ENCODE measurements around the gene FEV. TPM values are rescaled to one million over a fixed set of nuclear protein-coding genes. Genes with fewer than 3 reads are reported as not detected.

Gene FEV
- not detected for total RNA-seq

DNA sequence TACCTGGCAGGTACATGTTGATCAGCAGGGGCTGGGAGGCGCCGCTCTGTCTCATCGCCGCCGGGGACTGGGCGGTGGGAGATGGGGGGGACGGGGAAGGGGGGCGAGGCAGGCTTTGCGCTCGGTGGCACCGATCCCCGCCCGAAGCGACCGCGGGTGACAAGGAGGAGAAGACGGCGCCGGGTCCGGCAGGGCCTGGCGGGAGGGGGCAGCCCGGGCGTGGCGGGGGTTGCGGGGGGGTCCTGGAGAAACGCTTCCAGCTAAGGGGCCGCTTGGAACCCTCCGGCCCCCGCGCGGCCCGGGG is at the start of gene FEV:
FEV (minus strand) TSS at position 164 of the 304 bp plus-strand sequence; CDS start at position 55, 109 bp downstream.
- Histone ChIP-seq H3K9me3 (no peaks in the 10 kb centered on the region), H3K27ac (no peak within 1 kb of the TSS), H3K27me3 (peaks cover 3 to 89% (median 65%) of the 10 kb centered on the region in 4 donors), H3K36me3 (no peaks in the 10 kb centered on the region), H3K4me3 (peak within 1 kb of the TSS in 2 of 4 donors; percentile 5 to 22), H3K4me1 (peaks cover 38 to 50% (median 42%) of the 10 kb centered on the region in 4 donors)
- no peak for ATAC-seq (ENCODE audit: low FRiP score in 2 of 2)
- 1 to 6% methylated on average over 6 to 11 of the region's 32 CpGs for WGBS, 2 donors
- peak in 1 of 2 donors; percentile 78 for DNase-seq
- TF ChIP-seq POLR2AphosphoS5 (IDR thresholded peaks at IDR 0.05): no peak
- TF ChIP-seq, protein P1, sequence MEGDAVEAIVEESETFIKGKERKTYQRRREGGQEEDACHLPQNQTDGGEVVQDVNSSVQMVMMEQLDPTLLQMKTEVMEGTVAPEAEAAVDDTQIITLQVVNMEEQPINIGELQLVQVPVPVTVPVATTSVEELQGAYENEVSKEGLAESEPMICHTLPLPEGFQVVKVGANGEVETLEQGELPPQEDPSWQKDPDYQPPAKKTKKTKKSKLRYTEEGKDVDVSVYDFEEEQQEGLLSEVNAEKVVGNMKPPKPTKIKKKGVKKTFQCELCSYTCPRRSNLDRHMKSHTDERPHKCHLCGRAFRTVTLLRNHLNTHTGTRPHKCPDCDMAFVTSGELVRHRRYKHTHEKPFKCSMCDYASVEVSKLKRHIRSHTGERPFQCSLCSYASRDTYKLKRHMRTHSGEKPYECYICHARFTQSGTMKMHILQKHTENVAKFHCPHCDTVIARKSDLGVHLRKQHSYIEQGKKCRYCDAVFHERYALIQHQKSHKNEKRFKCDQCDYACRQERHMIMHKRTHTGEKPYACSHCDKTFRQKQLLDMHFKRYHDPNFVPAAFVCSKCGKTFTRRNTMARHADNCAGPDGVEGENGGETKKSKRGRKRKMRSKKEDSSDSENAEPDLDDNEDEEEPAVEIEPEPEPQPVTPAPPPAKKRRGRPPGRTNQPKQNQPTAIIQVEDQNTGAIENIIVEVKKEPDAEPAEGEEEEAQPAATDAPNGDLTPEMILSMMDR (IDR thresholded peaks at IDR 0.05): no peak
- no peak for TF ChIP-seq POLR2A (IDR thresholded peaks at IDR 0.05)
- TF ChIP-seq EP300 (IDR thresholded peaks at IDR 0.05): no peak

DNA sequence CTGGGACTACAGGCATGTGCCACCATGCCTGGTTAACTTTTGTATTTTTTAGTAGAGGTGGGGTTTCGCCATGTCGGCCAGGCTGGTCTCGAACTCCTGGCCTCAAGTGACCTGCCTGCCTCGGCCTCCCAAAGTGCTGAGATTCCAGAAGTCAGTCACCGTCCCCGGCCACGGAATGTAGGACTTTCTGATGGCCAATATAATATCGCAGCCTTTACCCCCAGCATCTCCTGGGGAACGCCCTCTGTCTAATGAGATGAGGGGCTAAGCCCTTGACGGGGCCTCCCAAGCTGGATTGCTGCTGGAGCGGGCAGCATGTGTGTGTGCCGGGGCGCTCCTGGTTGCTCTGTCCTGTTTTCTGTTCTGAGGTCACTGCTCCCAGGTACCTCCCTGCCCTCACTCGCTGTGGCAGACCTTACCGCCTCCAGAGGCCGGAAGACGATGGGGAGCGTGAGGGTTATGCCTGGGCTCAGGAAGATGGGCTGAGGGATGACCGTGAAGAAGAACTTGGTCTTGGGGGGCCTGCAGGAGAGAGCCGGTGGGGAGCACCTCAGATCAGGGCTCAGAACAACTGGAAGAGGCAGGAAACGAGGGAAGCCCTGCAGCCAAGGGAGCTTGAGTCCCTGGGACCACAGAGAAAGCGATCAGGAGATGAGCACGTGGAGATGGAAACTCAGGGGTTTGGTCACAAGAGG is 47.2 kb upstream of the FEV start:
- Histone ChIP-seq H3K27ac (no peak overlapping the region), H3K9me3 (no peaks in the 10 kb centered on the region), H3K27me3 (no peaks in the 10 kb centered on the region), H3K4me1 (no peaks in the 10 kb centered on the region), H3K4me3 (no peak overlapping the region), H3K36me3 (no peaks in the 10 kb centered on the region)
- DNase-seq (no peak), ATAC-seq (ENCODE audit: low FRiP score in 2 of 2) (no peak)
- TF ChIP-seq POLR2AphosphoS5 (IDR thresholded peaks at IDR 0.05) (no peak), EP300 (IDR thresholded peaks at IDR 0.05) (no peak), POLR2A (IDR thresholded peaks at IDR 0.05) (no peak)
- TF ChIP-seq, protein P1 (IDR thresholded peaks at IDR 0.05): no peak
- WGBS, 2 donors: 82 to 84% methylated on average over 23 of the region's 23 CpGs

DNA sequence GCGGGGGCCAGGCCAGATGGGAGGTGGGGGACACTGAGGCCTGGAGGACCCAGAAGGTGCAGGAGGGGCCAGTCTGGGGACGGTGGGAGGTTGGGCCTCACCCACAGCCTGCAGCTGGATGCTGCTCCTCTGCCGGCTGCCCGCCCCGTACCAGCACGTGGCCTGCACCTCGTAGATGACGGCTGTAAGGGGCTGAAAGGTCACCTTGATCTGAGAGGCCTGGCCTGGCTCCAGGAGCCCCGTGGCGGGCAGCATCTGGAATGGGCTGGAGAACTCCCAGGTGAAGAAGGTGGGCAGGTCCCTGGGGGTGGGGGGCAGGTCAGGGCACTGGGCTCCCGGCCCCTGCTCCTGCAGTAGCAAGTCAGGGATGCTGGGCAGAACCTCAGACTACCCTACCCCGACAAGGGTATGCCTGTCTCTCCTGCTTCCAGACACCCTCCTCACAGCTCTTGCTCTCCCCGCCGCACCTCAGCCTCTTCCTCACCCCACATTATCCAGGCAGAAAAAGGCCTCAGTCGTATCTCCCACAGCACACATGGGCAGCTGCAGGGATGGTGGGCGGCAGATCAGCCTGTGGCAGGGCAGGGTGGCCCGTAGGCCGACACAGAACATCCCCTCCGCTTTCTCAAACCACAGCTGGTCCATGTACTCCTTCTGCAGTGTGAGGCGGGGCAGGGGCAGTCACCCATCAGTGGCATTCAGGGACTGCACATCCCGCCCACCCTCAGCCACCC is 46.2 kb upstream of the FEV start:
- DNase-seq (peak in 1 of 2 donors; percentile 81), ATAC-seq (ENCODE audit: low FRiP score in 2 of 2) (no peak)
- Histone ChIP-seq H3K9me3 (no peaks in the 10 kb centered on the region), H3K27ac (no peak overlapping the region), H3K36me3 (no peaks in the 10 kb centered on the region), H3K4me1 (no peaks in the 10 kb centered on the region), H3K27me3 (no peaks in the 10 kb centered on the region), H3K4me3 (no peak overlapping the region)
- WGBS, 2 donors: 79 to 83% methylated on average over 17 to 21 of the region's 21 CpGs
- TF ChIP-seq POLR2A (IDR thresholded peaks at IDR 0.05) (no peak), POLR2AphosphoS5 (IDR thresholded peaks at IDR 0.05) (no peak)
- TF ChIP-seq, protein P1 (IDR thresholded peaks at IDR 0.05): no peak

DNA sequence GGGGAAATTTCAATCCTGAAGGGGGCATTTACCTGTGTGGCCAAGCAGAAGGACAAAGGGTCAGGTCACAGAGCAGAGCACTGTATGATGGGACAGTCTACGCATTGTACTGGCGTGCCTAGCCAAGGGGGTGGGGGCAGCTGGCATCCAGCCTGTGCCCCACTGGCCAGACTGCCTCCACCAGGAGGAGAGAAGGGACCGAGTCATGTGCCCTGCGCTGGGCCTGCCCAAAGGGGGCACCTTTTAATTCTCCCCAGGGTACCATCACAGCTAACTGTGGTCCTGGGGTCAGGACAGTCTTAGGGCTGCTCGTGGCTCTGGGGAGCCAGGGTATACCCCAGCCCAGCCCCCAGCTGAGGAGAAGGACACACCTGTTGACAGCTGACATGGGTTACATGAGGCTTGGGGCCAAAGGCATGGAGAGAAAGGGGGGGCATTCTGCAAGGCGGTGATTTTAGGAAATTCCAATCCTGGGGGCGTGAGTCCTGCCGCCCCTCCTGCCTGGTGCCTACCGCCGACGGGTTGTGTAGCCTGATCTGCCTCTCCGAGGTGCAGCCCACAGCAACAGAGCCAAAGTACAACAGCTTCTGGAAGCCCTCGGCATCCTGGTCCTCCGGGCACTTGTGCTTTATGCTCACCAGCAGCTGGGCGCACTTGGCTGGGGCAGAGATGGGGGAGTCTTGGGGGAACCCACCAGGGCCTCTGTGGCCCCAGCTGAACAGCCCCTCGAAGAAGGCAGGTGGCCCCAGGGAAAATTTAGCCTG is 45.4 kb upstream of the FEV start:
- no peak for DNase-seq
- TF ChIP-seq, protein P1 (IDR thresholded peaks at IDR 0.05): no peak
- TF ChIP-seq POLR2A (IDR thresholded peaks at IDR 0.05) (no peak), EP300 (IDR thresholded peaks at IDR 0.05) (no peak), POLR2AphosphoS5 (IDR thresholded peaks at IDR 0.05) (no peak)
- Histone ChIP-seq H3K27ac (no peak overlapping the region), H3K36me3 (no peaks in the 10 kb centered on the region), H3K4me3 (no peak overlapping the region), H3K9me3 (no peaks in the 10 kb centered on the region), H3K27me3 (no peaks in the 10 kb centered on the region), H3K4me1 (no peaks in the 10 kb centered on the region)
- ATAC-seq (ENCODE audit: low FRiP score in 2 of 2): no peak
- WGBS, 2 donors: 74 to 75% methylated on average over 9 to 16 of the region's 16 CpGs
